HG03521 (cell line): Measurements from ENCODE around the gene PRDX2.

ENCODE experiments used
- ATAC-seq: cut with Tn5 transposase; IDR thresholded peaks from one replicate; pipeline ENCODE4 v1.9.1; 2021; ENCODE audit warnings: mild to moderate bottlenecking, moderate library complexity; ENCODE audit not compliant: unreplicated experiment

PRDX2 gene

DNA sequence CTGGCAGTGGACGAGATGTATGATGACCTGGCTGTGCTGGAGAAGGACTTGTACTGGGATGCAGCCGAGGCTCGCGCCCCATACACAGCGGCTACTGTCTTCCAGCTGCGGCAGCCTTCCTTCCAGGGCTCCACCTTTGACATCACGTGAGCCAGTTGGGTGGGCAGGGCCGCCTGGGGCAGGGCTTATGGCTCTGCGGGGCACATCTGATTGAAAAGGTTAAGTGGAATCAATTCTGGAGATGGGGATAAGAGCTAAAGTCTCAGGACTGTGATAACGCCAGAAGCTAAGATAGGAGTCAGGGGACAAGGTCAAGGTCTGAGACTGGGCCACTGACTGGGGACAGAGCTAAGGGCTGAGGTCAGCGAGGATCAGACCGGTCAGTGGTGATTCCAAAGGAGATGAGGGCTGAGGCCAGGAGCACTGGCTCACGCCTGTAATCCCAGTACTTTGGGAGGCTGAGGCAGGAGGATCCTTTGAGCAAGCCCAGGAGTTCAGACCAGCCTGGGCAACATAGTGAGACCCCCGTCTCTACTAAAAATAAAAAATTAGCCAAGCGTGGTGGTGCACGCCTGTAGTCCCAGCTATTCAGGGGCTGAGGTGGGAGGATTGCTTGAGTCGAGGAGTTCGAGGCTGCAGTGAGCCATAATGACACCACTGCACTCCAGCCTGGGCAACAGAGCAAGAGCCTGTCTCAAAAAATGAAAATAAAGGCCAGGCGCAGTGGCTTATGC is 45.3 kb downstream of the PRDX2 start:
- no peak for ATAC-seq

DNA sequence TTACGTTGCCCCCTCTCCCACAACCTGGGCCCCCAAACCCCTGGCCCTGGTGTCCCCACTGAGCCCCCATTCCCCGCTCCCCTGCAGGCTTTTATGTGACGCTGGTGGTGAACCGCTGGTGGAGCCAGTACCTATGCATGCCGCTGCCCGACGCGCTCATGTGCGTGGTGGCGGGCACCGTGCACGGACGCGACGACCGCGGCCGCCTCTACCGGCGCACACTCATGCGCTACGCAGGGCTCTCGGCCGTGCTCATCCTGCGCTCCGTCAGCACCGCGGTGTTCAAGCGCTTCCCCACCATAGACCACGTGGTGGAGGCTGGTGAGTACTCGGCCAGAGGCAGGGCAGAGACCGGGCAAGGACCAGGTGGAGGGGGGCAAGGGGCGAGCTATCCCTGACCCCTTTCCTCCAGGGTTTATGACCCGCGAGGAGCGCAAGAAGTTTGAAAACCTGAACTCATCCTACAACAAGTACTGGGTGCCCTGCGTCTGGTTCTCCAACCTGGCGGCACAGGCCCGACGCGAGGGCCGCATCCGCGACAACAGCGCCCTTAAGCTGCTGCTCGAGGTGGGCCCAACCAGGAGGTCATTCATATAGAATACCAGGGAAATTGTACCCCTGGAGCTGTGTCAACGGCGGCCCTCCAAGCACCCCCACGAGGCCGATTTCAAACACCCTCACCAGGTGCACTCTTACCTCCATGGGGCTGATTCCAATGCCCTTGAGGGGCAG is 47.0 kb downstream of the PRDX2 start:
- ATAC-seq, result no peak

DNA sequence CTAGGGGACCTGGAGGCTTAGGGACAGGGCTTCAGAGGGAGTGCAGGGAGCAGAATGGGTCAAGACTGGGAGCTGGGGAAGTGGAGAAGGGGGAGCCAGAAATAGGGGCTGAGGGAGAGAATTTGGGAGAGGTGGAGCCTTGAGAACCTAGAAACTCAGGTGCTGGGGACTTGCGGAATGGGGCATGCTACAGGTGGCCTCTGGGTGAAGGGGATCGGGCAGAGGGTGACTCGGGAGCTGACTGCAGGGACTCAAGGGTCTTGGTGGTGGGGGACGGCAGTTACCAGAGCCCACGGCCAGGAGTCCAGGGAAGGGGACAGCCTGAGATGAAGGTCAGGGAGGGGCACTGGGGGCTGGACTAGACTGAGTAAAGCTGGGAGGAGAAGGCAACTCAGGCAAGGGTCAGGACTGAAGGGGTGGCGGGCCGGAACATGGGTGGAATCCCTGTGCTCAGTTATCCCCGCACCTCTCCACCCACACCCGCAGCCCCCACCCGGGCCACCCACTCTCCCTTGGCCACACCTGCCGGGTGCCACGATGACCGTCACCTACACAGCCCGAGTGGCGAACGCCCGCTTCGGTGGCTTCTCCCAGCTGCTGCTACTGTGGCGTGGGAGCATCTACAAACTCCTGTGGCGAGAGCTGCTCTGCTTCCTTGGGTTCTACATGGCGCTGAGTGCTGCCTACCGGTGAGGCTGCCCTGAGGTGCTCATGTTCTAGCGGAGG is 49.4 kb downstream of the PRDX2 start:
- ATAC-seq, result no peak

DNA sequence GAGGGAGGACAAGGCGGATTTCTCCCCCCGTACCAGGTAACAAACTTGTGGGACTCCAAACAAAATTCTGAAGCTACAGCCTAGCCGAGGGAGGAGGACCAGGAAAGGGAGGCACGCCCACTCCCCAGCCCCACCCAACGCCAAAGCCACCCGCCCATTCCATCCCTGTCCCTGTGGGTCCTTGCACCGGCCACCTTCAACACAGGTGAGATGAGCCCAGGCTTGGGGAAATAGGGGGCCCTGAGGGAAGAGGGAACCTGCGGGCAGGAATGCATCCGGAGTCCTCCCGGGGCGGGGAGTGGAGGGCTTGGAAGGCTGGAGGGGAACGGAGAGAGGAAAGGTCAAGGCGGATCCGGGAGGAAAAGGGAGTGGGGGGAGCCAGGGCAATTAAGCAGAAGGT is 50.0 kb downstream of the PRDX2 start, which contains the start of gene BEST2:
Gene BEST2 (plus strand): TSS at position 157 of the 400 bp plus-strand sequence. CDS start 802 bp downstream, outside the sequence.
- ATAC-seq, result no peak

DNA sequence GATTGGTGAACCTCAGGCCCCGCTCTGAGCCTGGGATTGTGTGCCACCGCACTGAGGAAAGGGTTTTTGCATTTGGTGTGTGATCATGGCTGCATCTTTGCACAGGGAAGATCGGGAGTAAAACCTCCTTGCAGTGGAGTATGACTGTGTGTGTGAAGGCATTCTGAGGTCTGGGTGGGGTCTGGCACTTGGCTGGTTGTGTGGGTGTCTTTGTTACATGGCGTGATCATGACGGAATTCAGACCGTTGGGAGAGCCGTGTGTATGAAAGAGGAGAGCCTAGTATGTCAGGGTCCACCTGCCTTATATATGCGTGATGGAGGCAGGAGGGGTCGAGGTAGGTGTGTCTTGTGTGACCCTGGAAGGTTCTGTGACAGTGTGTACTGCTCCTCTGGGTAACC is 50.7 kb downstream of the PRDX2 start:
- no peak for ATAC-seq

DNA sequence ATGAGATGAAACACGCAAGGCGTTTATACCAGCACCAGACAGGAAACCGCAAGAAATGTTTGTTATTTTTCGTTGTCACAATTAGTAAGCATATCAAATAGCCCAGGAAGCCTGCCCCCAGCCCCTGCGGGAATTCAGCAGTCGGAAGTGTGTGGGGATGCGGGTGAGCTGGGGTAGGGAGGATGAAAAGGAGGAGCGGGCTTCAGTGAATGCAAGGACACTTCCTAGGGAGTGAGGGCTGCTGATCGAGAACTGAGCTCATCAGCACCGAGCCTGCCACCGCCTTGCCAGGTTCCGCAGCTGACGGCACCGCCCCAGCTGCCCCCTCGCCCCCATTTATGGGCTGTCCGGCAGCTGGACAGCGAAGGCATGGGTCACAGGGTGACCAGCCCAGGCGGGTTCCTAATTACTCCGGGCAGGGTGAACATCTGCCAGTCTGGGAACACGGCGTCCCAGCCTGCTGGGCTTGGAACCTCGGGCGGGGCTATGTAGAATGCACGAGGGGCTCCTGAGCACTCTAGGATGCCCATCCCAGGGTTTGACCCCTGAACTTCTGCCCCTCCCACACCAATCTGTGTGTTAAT is 51.6 kb downstream of the PRDX2 start:
- ATAC-seq, result no peak

DNA sequence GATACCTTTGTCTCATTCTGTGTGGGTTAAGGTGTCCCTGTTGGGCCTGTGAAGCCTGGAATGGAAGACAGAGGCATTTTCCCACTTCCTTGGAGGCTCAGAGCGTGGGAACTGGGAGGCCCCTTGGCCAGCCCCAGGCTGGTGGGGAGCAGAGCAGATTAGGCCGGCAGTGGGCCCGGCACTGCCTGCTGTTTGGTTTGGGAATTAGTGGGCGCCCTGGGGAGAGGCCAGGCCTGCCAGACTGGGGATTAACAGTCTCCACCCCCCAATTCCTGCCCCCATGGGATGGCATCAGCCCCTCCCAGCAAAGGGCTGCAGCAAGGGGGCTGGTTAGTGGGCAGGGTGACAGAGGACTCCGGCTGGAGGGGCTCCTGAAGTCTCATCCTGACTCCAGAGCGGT is 53.1 kb downstream of the PRDX2 start:
- ATAC-seq, result no peak
